ENCODE data around the gene NT5C1B. TPM values are rescaled to one million over a fixed set of nuclear protein-coding genes. Genes with fewer than 3 reads are reported as not detected.

Gene NT5C1B
- total and polyA plus RNA-seq, 5 donors from 2014 or later, result 0.46 to 0.78 (median 0.56) TPM; not detected in 2

Other genes with a start within 250 kb of the NT5C1B start
- 11.7 TPM for gene RDH14, start 28.9 kb downstream of the NT5C1B start, total RNA-seq
- 10 to 100 TPM; 35.4 to 45.4 (median 44.3) TPM for gene RDH14, start 28.9 kb downstream of the NT5C1B start, polyA plus RNA-seq